Measurements from ENCODE around the gene SORD.
A peak's percentile ranks its signal among the peaks of the same experiment; 100 is the strongest.

Gene SORD

DNA sequence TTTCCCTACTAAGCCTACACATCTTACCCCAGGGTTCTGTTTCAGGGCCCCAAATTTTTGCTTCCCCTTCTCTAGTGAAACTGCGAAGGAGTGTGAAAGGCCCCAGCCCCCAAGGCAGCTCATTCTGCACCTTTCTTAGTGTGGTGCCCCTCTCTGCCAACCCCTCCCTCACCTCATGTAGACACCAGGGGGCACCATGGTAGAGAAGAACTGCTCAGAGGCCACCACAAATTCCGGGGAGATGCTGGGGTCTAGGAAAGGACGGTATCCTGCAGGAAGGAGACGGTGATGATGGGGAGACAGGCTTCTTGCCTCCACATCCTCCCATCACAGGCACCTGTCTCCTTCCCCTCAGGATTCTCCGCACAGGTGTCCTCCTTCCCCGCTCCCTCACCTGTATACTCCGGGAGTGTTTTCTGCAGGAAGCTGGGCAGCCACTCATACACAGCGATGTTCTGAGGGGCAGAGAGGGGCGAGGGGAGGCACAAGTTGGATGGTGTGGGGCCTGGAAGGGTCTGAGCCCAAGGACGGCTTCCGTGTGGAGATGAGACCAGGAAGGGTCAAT is 87.3 kb downstream of the SORD start:
- whole genome bisulfite sequencing (ENCODE audit: insufficient coverage, insufficient read length) = no CpG with 5 or more reads among the region's 11 CpGs
- H3K4me3 ChIP-seq (ENCODE audit: low read length) = no peak overlapping the region
- H3K36me3 ChIP-seq (ENCODE audit: control insufficient read depth, insufficient read depth, low read length) = no peaks in the 10 kb centered on the region
- DNase-seq (ENCODE audit: low read depth, low spot score) = no peak
- H3K4me1 ChIP-seq (ENCODE audit: control insufficient read depth, insufficient read depth, low read length) = peaks cover 4% of the 10 kb centered on the region
- peaks cover 54% of the 10 kb centered on the region for H3K27me3 ChIP-seq (ENCODE audit: control insufficient read depth, insufficient read depth, low read length)
- no peaks in the 10 kb centered on the region for H3K9me3 ChIP-seq (ENCODE audit: control insufficient read depth, insufficient read depth, low read length)
- H3K27ac ChIP-seq (ENCODE audit: low read length) = no peak overlapping the region

DNA sequence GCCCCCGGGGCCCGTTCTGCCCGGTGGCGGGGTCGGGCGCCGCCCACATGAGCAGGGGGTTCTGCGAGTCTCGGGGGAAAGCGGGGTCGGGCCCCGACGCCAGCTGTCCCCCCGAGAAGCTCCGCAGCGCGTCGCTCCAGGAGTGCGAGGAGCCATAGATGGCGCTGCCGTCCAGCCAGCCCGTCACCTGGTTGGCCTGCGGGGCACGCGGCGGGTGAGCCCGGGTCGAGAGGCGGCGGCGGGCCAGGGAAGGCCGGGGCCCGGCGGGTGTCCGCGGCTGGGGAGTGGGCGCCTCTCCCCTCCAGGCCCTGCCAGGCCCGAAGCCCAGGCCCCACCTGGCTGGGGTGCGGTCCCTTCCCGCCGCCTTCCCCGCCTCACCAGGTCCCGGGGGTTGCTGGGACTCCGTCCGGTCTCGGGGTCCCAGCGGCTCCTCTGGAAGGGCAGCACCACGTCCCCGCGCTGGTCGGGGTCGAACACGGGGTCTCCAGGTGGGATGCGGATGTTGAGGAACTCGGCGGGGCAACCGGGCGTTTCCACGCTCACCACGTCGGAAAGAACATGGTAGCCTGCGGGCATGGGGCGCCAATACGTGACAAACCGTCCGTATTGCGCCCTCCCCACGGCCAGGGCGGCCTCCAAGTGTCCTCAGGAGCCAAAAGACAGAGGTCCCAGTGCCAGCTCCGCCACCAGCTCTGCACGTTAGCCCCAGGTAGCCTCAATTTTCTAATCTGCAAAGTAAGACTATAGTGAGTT is 88.6 kb downstream of the SORD start:
- Histone ChIP-seq H3K27ac (ENCODE audit: low read length) (no peak overlapping the region), H3K4me1 (ENCODE audit: control insufficient read depth, insufficient read depth, low read length) (peaks cover 5% of the 10 kb centered on the region), H3K27me3 (ENCODE audit: control insufficient read depth, insufficient read depth, low read length) (peaks cover 67% of the 10 kb centered on the region), H3K4me3 (ENCODE audit: low read length) (no peak overlapping the region), H3K36me3 (ENCODE audit: control insufficient read depth, insufficient read depth, low read length) (no peaks in the 10 kb centered on the region), H3K9me3 (ENCODE audit: control insufficient read depth, insufficient read depth, low read length) (no peaks in the 10 kb centered on the region)
- WGBS (ENCODE audit: insufficient coverage, insufficient read length) = no CpG with 5 or more reads among the region's 71 CpGs
- no peak for DNase-seq (ENCODE audit: low read depth, low spot score)

DNA sequence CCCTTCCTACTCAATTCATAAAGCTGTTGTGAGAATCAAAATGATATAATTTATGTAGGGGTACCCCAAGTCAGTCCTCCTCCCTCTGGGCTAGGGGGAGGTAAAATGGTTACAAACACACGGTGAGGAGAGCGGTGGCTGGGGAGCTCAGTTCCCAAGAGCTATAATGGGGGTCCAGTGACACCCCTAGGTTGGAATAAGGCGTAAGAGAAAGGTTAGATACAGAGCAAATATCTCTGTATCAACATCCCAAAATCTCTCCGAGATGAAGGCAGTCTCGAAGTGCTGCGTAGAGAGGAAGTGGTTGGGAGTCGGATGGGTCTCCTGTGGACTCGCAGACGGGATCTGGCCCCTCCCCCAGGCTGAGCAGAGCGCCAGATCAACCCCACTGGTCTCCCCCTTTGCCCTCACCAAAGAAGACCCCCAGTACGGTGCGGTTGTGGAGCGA is 89.2 kb downstream of the SORD start:
- no CpG with 5 or more reads among the region's 13 CpGs for WGBS (ENCODE audit: insufficient coverage, insufficient read length)
- DNase-seq (ENCODE audit: low read depth, low spot score) = no peak
- H3K9me3 ChIP-seq (ENCODE audit: control insufficient read depth, insufficient read depth, low read length) = no peaks in the 10 kb centered on the region
- H3K27ac ChIP-seq (ENCODE audit: low read length) = no peak overlapping the region
- H3K27me3 ChIP-seq (ENCODE audit: control insufficient read depth, insufficient read depth, low read length) = peaks cover 73% of the 10 kb centered on the region
- peaks cover 6% of the 10 kb centered on the region for H3K4me1 ChIP-seq (ENCODE audit: control insufficient read depth, insufficient read depth, low read length)
- no peaks in the 10 kb centered on the region for H3K36me3 ChIP-seq (ENCODE audit: control insufficient read depth, insufficient read depth, low read length)
- peak overlapping the region; percentile 20; the same call in 1 of the 2 replicates for H3K4me3 ChIP-seq (ENCODE audit: low read length)

DNA sequence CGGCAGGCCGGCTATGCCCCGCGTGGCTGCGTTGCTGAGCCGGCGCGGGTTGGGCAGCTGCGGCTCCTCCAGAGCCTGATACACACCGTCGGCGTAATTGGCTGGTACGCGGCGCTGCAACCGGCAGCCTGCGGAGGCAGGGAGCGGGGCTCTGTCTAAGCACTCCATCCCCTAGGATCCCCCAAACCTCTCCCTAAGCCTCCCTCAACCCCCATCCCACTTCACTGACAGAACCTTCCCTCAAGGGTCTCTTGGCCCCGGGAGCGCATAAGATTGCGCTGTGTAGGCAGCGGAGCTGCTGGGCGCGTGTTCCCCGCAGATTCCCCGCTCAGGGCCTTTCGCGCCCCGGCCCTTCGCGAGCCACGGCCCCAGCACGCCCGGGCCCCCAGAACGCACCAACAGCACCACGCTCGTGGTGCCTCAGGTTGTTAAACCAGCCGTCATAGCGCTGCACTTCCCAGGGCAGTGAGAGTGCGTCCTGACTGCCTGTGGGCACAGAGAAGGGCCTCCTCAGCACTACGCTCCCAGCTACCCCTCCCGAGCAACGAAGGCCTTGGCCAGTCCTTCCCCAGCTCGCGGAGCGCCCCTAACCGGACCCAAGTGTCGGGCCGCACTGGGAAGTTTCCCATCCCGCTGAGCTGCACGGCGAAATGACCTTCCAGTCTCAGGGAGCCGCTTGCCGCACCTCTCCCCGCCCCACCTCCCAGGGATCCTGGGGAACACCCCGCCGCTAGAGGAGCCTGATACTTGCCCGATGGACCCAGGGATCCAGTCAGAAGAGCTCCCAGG is 89.8 kb downstream of the SORD start:
- Histone ChIP-seq H3K27me3 (ENCODE audit: control insufficient read depth, insufficient read depth, low read length) (peaks cover 79% of the 10 kb centered on the region), H3K36me3 (ENCODE audit: control insufficient read depth, insufficient read depth, low read length) (no peaks in the 10 kb centered on the region), H3K27ac (ENCODE audit: low read length) (no peak overlapping the region), H3K4me3 (ENCODE audit: low read length) (peak overlapping the region; percentile 20; the same call in 1 of the 2 replicates), H3K4me1 (ENCODE audit: control insufficient read depth, insufficient read depth, low read length) (peaks cover 6% of the 10 kb centered on the region), H3K9me3 (ENCODE audit: control insufficient read depth, insufficient read depth, low read length) (no peaks in the 10 kb centered on the region)
- no peak for DNase-seq (ENCODE audit: low read depth, low spot score)
- no CpG with 5 or more reads among the region's 58 CpGs for WGBS (ENCODE audit: insufficient coverage, insufficient read length)

DNA sequence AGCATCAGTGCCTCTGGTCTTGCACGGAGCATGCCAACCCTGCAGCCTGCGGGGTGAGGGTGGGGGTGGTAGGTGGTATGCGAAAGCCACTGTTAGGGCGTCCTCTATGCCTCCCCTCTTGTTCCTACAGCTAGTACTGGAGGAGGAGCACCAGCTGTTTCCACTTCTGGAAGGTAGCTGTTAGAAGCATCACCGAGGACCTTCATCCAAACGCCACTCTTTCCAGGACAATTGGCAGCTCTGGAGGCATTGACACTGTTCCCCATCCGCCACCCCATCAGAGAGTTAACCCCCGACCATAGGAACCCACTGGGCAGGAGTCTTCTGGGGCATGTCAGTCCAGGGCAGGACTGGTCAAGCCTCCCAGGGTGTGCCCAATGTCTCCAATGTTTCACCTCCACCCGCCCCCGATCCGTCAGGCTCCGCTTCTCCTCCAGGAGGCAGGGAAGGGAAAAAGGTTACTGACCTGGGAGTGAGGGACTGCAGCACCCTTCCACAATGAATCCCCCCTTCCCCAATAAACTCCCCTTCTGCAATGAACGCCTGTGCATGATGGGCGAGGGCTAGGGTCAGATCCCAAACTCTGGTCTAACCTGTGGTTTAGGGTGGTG is 90.5 kb downstream of the SORD start:
- WGBS (ENCODE audit: insufficient coverage, insufficient read length) = no CpG with 5 or more reads among the region's 14 CpGs
- Histone ChIP-seq H3K27ac (ENCODE audit: low read length) (no peak overlapping the region), H3K27me3 (ENCODE audit: control insufficient read depth, insufficient read depth, low read length) (peaks cover 81% of the 10 kb centered on the region), H3K36me3 (ENCODE audit: control insufficient read depth, insufficient read depth, low read length) (no peaks in the 10 kb centered on the region), H3K4me1 (ENCODE audit: control insufficient read depth, insufficient read depth, low read length) (peaks cover 6% of the 10 kb centered on the region), H3K9me3 (ENCODE audit: control insufficient read depth, insufficient read depth, low read length) (no peaks in the 10 kb centered on the region), H3K4me3 (ENCODE audit: low read length) (no peak overlapping the region)
- no peak for DNase-seq (ENCODE audit: low read depth, low spot score)

DNA sequence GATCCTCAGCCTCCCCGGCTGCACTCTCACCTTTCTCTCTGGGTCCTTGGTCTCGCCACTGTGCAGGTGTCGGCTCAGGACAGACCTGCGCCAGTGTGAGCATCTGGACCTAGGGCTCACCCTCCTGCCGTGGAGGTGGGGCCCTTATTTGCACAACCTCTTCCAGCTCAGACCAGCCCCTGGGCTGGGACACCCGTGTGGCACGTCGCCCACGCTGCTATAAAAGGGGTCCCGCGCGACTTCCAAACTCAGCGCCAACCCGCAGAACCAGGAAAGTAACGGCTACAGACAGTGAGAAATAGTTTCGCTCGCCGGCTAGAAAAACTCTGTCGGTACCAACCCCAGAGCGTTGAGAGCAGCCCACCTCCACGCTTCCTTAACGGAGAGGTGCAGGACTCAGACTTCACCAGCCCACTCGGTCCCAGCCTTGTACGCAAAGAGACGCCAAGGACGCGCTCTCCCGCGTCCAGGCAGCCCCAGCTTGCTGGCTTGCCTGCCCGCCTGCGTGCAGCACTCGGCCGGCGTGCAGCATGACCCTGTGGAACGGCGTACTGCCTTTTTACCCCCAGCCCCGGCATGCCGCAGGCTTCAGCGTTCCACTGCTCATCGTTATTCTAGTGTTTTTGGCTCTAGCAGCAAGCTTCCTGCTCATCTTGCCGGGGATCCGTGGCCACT is 91.2 kb downstream of the SORD start, which contains the start of the genes DUOX2 and DUOXA2:
Gene DUOX2 (minus strand): TSS at position 97 of the 675 bp plus-strand sequence. CDS start 761 bp downstream, outside the sequence.
Gene DUOXA2 (plus strand): TSS at position 251 of the 675 bp plus-strand sequence. CDS start 280 bp downstream, at position 531.
- peaks cover 6% of the 10 kb centered on the region for H3K4me1 ChIP-seq (ENCODE audit: control insufficient read depth, insufficient read depth, low read length)
- no peak within 1 kb of the TSS for H3K27ac ChIP-seq (ENCODE audit: low read length)
- H3K4me3 ChIP-seq (ENCODE audit: low read length) = no peak within 1 kb of the TSS; the same call in 1 of the 2 replicates
- no CpG with 5 or more reads among the region's 42 CpGs for WGBS (ENCODE audit: insufficient coverage, insufficient read length)
- H3K9me3 ChIP-seq (ENCODE audit: control insufficient read depth, insufficient read depth, low read length) = no peaks in the 10 kb centered on the region
- H3K27me3 ChIP-seq (ENCODE audit: control insufficient read depth, insufficient read depth, low read length) = peaks cover 81% of the 10 kb centered on the region
- H3K36me3 ChIP-seq (ENCODE audit: control insufficient read depth, insufficient read depth, low read length) = no peaks in the 10 kb centered on the region
- DNase-seq (ENCODE audit: low read depth, low spot score) = no peak

DNA sequence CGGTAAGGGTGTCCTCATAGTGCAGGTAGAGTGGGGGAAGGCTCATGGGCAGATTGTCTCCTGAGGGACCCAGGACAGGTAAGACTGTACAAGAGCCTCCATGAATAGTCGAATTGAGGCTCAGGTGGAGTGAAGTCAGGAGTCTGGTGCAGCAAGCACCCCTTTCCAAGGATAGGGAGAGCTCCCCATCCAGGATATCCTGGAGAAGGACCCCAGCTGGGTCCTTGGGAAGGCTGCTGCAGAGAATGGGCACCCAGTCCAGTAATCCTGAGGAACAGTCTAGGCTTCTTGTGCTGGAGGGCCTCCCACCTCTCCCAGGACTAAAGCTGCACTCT is 91.7 kb downstream of the SORD start:
- peaks cover 6% of the 10 kb centered on the region for H3K4me1 ChIP-seq (ENCODE audit: control insufficient read depth, insufficient read depth, low read length)
- H3K27me3 ChIP-seq (ENCODE audit: control insufficient read depth, insufficient read depth, low read length) = peaks cover 78% of the 10 kb centered on the region

DNA sequence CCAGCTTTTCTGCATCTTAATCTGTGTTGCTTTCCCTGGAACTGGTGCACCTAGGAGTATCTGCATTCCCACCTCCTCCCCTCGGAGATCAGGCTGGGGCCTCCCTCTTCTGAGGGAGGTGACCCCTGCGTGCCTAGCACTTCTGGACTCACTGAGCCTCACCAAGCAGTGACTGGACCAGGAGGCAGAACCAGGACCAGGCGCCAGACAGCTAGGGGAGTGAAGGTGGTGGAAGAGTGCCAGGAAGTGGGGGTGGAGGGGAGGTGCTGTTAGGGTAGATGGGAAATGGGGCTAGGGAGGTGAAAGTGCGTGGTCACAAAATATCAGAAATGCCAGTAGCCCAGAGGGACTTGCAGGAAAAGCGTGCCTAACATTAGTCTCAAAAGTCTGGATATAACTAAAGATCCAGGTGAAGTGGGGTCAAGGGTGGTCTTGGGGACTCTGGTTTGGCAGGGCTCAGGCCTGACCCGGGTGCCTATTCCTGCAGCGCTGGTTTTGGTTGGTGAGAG is 92.4 kb downstream of the SORD start:
- H3K4me1 ChIP-seq (ENCODE audit: control insufficient read depth, insufficient read depth, low read length) = peaks cover 6% of the 10 kb centered on the region
- no peak overlapping the region for H3K27ac ChIP-seq (ENCODE audit: low read length)
- peaks cover 71% of the 10 kb centered on the region for H3K27me3 ChIP-seq (ENCODE audit: control insufficient read depth, insufficient read depth, low read length)
- no peak for DNase-seq (ENCODE audit: low read depth, low spot score)
- no CpG with 5 or more reads among the region's 7 CpGs for WGBS (ENCODE audit: insufficient coverage, insufficient read length)
- H3K4me3 ChIP-seq (ENCODE audit: low read length) = no peak overlapping the region
- H3K9me3 ChIP-seq (ENCODE audit: control insufficient read depth, insufficient read depth, low read length) = no peaks in the 10 kb centered on the region
- H3K36me3 ChIP-seq (ENCODE audit: control insufficient read depth, insufficient read depth, low read length) = no peaks in the 10 kb centered on the region

More for the DNA sequence above, 91.7 kb downstream of the SORD start:
- no CpG with 5 or more reads among the region's 2 CpGs for WGBS (ENCODE audit: insufficient coverage, insufficient read length)
- no peaks in the 10 kb centered on the region for H3K36me3 ChIP-seq (ENCODE audit: control insufficient read depth, insufficient read depth, low read length)
- no peak overlapping the region for H3K4me3 ChIP-seq (ENCODE audit: low read length)
- H3K27ac ChIP-seq (ENCODE audit: low read length) = no peak overlapping the region
- no peaks in the 10 kb centered on the region for H3K9me3 ChIP-seq (ENCODE audit: control insufficient read depth, insufficient read depth, low read length)
- no peak for DNase-seq (ENCODE audit: low read depth, low spot score)

DNA sequence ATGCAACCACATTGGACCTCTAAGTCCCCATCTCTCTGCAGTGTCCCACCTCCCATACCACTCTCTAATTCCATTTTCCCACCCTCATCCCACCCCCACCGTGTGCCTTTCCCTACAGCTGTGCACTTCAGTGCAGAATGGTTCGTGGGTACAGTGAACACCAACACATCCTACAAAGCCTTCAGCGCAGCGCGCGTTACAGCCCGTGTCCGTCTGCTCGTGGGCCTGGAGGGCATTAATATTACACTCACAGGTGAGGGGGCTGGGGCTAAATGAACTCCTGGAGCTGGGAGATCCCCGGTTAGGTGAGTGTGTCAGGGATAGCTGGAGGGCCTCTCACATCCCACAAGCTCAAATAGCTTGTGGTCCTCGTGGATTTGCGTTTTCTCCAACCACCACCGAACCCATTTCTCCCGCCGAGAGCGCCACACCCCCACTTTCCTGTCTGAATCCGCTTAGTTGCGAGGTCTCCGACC is 93.0 kb downstream of the SORD start:
- WGBS (ENCODE audit: insufficient coverage, insufficient read length) = no CpG with 5 or more reads among the region's 19 CpGs
- H3K36me3 ChIP-seq (ENCODE audit: control insufficient read depth, insufficient read depth, low read length) = no peaks in the 10 kb centered on the region
- DNase-seq (ENCODE audit: low read depth, low spot score) = no peak
- no peaks in the 10 kb centered on the region for H3K9me3 ChIP-seq (ENCODE audit: control insufficient read depth, insufficient read depth, low read length)
- H3K27me3 ChIP-seq (ENCODE audit: control insufficient read depth, insufficient read depth, low read length) = peaks cover 67% of the 10 kb centered on the region
- peaks cover 6% of the 10 kb centered on the region for H3K4me1 ChIP-seq (ENCODE audit: control insufficient read depth, insufficient read depth, low read length)
- no peak overlapping the region for H3K27ac ChIP-seq (ENCODE audit: low read length)
- H3K4me3 ChIP-seq (ENCODE audit: low read length) = no peak overlapping the region

Data from iPS DF 6.9 (cell line).